HAP-1 (cell line): Measurements from ENCODE around the gene C9orf78.

Experiments
- DNase-seq, 2 experiments: peaks; one replicate each; pipeline ENCODE4 v3.0.0-alpha.2; 2016 to 2020; ENCODE audit warnings: low spot score in 2 of 2
- H3K27me3 ChIP-seq: fragments of 250-450 bp; sonication (Bioruptor Pico); 2 replicates; pipeline ENCODE4 v1.5.1; 2020; ENCODE audit warnings: low read depth, mild to moderate bottlenecking, moderate library complexity
- H3K36me3 ChIP-seq: fragments of 250-450 bp; sonication (Bioruptor Pico); replicated peaks from 2 replicates; pipeline ENCODE4 v1.5.1; 2020; ENCODE audit warnings: mild to moderate bottlenecking
- H3K4me1 ChIP-seq: fragments of 250-450 bp; sonication (Bioruptor Pico); 2 replicates; pipeline ENCODE4 v1.5.1; 2020; ENCODE audit warnings: mild to moderate bottlenecking
- H3K4me3 ChIP-seq: fragments of 250-450 bp; sonication (Bioruptor Pico); 2 replicates; pipeline ENCODE4 v1.5.1; 2020; ENCODE audit warnings: mild to moderate bottlenecking, moderate library complexity
- H3K9me3 ChIP-seq: fragments of 250-450 bp; sonication (Bioruptor Pico); 2 replicates; pipeline ENCODE4 v1.5.1; 2020; ENCODE audit warnings: mild to moderate bottlenecking, moderate library complexity
- in situ Hi-C: fragments of 300-500 bp; cut with MboI; formaldehyde crosslinking; loops from 3 replicates; pipeline ENCODE4 v1.14.3; 2020; ENCODE audit warnings: low sequenced_read_pairs, inconsistent platforms, mixed read lengths

Gene C9orf78

DNA sequence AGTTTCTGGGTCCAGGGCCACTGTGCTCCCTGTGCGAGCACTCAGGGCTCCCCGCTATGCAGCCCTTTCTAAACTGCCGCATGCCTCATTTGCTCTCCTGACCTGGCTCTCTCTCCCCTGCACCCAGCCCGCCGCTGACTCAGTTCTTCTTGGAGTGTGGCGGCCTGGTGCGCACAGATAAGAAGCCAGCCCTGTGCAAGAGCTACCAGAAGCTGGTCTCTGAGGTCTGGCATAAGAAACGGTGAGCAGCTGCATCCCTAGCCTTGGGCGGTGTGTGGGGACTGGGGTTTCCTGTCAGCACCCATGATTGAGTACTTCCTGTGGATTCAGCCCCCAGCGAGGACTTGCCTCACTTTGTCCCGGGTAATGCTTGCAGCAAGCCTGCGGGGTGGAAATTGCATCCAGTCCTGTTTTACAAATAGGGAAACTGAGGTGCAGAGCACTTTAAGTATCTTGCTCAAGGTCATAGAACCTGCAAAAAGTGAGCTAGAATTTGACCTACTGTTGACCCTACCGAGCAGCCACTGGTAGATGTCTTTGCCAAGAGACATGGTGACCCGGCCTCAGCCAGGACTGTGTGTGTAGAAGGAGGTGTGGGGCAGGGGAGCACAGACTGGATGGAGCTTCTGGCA lies 28.1 kb upstream of the C9orf78 start:
- Histone ChIP-seq H3K27me3 (no peaks in the 10 kb centered on the region), H3K4me3 (no peak overlapping the region), H3K36me3 (0 out of 2 replicates have a peak, but pooled peaks cover 7% of the 10 kb centered on the region), H3K4me1 (no peaks in the 10 kb centered on the region), H3K9me3 (no peaks in the 10 kb centered on the region)
- no peak for DNase-seq
- in situ Hi-C loops, result no loop called here

DNA sequence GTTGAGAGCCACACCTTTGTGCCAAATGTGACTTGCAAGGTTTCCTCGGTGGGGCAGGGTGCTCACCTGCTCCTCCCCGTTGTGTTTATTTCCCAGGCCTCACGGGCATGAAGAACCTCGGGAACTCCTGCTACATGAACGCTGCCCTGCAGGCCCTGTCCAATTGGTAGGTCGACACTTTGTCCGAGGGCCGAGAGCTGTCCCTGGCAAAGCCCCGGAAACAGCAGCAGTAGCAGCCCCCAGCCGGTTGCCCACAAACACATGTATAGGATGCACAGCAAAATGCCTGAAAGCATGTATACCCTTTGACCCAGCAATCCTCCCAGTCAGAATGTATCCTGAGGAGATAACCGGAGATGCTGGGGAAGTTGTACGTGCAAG lies 26.4 kb upstream of the C9orf78 start:
- no peak for DNase-seq
- in situ Hi-C loops, result no loop called here
- Histone ChIP-seq H3K4me1 (no peaks in the 10 kb centered on the region), H3K4me3 (no peak overlapping the region), H3K36me3 (0 out of 2 replicates have a peak, but pooled peaks cover 7% of the 10 kb centered on the region), H3K27me3 (no peaks in the 10 kb centered on the region), H3K9me3 (no peaks in the 10 kb centered on the region)

DNA sequence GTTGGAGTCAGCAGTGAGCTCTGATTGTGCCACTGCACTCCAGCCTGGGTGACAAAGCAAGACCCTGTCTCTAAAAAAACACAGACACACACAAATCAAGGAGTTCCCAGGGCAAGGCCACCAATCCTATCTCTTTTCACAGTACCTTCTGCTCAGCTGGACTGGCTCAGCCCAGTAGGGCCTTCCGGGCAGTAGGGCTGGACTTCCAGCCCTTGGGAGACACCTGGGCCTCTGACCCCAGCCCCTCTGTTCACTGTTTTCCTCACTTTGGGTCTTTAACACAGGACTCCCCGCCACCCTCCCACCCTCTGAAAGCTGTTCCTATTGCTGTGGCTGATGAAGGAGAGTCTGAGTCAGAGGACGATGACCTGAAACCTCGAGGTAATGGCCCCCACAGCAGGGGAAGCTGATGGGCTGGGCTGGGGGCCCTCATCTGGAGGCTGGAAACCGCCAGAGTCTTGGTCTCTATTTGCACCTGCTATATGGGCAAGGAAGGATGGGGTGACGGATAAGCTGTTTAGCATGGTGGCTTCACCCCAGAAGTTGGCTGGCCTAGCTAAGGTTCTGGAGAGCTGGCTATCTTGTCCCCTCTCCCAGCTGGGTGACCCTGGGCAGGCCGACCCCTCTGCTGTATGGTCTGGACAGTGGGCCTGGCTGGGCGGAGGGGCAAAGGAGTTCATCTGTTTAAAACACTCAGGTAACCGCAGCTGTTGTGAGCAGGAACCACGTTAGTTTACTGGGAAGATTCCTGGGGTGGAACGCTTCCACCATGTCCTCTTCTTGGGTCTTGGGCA lies 25.8 kb upstream of the C9orf78 start:
- H3K9me3 ChIP-seq, result no peaks in the 10 kb centered on the region
- 0 out of 2 replicates have a peak, but pooled peaks cover 7% of the 10 kb centered on the region for H3K36me3 ChIP-seq
- H3K4me1 ChIP-seq, result no peaks in the 10 kb centered on the region
- no peaks in the 10 kb centered on the region for H3K27me3 ChIP-seq
- DNase-seq, result no peak
- H3K4me3 ChIP-seq, result no peak overlapping the region
- in situ Hi-C loops, result no loop called here

DNA sequence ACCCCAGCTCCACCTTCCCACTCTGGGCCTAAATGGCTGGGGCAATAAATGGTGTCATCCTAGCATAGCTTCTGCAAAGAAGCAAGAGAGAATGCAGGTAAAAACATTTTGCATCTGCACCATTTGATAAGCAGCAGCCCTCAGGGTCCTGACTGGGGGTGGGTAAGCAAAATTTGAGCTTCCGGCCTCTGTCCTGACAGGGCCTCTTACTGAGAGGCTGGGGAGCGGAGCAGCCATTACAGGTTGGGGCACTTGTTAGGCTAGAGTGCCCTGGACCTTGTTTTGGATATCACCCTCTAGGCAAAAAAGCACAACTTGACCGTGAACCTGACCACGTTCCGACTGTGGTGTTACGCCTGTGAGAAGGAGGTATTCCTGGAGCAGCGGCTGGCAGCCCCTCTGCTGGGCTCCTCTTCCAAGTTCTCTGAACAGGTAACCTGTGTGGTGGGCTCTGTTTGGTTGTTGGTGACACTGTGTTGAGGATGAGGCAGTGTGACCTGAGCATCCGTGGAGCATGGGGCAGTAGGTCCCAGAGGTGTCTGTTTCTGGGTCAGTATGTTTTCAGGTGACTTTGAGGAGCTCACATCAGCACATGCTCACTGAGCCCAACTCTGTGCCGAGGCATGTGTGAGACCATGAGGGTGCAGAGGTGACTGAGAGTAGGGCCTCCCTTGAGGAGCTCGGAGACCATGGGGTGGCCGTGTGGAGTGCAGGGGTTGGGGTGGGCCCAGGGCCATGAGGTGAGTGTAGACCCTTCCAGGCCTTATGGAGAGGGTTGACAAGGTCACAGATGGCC lies 23.3 kb upstream of the C9orf78 start:
- DNase-seq, result no peak
- Histone ChIP-seq H3K4me3 (no peak overlapping the region), H3K4me1 (no peaks in the 10 kb centered on the region), H3K9me3 (no peaks in the 10 kb centered on the region), H3K27me3 (no peaks in the 10 kb centered on the region), H3K36me3 (peaks cover 8% of the 10 kb centered on the region; the same call in 1 of the 2 replicates)
- in situ Hi-C loops, result no loop called here

DNA sequence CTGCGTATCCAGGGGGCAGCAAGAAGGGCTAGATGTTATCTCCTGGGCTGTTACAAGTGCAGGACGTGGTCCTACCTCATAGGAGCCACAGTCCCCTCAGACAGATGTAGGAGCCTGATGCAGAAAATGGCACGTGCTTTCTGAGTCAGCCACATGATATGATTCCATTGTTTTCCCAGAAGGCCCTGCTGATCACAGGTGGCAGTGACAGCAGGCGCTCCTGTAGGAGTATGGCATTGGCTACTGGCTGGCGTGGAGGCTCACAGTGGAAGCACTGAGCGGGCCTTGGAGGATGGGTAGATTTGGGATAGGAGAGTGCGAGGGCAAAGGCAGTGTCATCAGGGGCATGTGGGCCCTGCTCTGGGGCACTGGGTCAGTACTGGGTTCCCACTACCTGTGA lies 22.1 kb upstream of the C9orf78 start:
- Histone ChIP-seq H3K4me1 (no peaks in the 10 kb centered on the region), H3K36me3 (peaks cover 12% of the 10 kb centered on the region)
- in situ Hi-C loops, result no loop called here

DNA sequence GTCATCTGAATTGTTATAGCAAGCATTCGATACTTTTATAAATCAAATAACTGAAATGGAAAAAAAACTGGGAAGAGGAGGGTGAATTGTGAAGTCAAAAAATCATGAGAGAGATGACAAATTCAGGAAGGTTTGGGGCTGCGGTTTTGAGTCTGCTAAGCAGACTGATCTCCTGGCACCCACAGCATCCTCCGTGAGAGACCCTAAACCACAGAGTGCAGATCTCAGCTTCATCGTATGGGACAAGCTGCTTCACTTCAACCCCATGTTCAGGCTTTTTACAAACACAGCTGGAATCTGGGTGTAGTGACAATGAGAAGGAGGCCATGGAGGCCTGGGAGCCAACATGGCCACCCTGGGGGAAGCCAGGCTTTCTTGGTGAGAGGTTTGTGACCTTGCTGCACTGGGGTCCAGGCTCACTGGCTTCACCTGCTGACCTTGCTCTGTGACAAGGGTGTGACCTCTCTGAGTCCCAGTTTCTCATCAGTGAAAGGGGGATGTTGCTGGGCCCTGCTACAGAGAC lies 19.6 kb upstream of the C9orf78 start:
- Histone ChIP-seq H3K36me3 (peaks cover 8% of the 10 kb centered on the region), H3K4me1 (no peaks in the 10 kb centered on the region), H3K27me3 (no peaks in the 10 kb centered on the region), H3K9me3 (no peaks in the 10 kb centered on the region), H3K4me3 (no peak overlapping the region)
- DNase-seq, result no peak
- in situ Hi-C loops, result no loop called here

More for the DNA sequence above, 22.1 kb upstream of the C9orf78 start:
- Histone ChIP-seq H3K9me3 (no peaks in the 10 kb centered on the region), H3K4me3 (no peak overlapping the region), H3K27me3 (no peaks in the 10 kb centered on the region)
- DNase-seq, result no peak

DNA sequence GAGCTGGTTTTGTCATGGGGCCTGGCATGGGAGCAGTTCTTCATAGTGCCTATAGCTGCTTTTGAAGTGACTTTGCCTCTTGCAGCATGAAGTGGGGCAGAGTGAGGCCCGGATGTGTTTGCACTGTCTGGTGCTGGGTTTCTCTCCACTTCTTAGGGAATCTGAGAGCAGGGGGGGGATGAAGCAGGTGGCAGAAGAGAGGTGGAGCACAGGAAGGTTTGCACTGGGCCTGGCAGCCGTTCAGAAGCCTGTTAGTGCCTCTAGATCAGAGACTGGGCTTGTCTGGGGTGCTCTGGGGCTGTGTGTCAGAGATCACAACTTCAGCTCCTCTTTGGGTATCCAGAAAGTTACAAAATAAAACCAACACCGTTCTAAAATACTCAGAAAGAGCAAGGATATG lies 18.5 kb upstream of the C9orf78 start:
- no peak for DNase-seq
- no peaks in the 10 kb centered on the region for H3K9me3 ChIP-seq
- no peaks in the 10 kb centered on the region for H3K4me1 ChIP-seq
- H3K4me3 ChIP-seq, result no peak overlapping the region
- in situ Hi-C loops, result no loop called here
- H3K27me3 ChIP-seq, result no peaks in the 10 kb centered on the region
- peaks cover 8% of the 10 kb centered on the region for H3K36me3 ChIP-seq

DNA sequence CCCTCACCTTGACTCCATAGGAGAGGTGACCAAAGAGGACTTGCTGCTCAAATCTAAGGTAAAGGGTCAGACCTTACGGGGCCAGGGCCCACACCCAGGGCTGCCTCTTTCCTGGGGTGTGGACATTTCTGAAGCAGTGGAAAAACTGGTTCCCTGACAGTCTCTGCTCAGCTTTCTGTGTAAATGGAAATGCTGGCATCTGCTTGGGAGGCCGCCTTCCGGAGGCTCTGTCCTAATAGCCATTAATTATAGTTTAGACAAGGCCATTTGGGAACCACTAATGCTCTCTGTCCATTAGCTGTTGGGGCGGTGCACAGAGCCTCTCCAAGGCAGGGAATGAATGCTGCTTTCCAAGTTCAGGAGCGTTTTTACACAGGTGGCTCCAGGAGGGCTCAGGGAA lies 17.5 kb upstream of the C9orf78 start:
- no peaks in the 10 kb centered on the region for H3K4me1 ChIP-seq
- H3K27me3 ChIP-seq, result no peaks in the 10 kb centered on the region
- peaks cover 8% of the 10 kb centered on the region for H3K36me3 ChIP-seq
- in situ Hi-C loops, result no loop called here
- no peaks in the 10 kb centered on the region for H3K9me3 ChIP-seq
- no peak overlapping the region for H3K4me3 ChIP-seq
- no peak for DNase-seq

DNA sequence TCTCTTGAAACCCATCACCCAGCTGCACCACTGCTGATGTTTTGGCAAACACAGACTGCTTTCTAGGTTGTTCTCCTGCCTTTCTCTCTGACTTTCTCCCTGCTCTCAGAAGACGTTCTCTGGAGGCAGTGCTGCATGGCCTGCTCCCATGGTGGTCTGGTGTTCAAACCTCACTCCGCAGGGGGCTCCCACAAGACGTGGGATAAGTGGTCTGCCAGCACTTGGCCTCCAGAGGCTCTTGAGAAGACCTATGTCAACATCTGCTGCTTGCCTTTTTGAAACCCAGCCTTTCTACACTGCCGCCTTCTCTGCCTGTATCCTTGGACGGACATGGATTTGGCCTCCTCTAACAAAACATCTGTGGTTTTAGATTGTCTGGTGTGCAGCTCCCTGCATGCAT lies 16.7 kb upstream of the C9orf78 start:
- no peak overlapping the region for H3K4me3 ChIP-seq
- in situ Hi-C loops, result no loop called here
- H3K27me3 ChIP-seq, result no peaks in the 10 kb centered on the region
- H3K36me3 ChIP-seq, result peaks cover 8% of the 10 kb centered on the region
- no peak for DNase-seq
- H3K9me3 ChIP-seq, result no peaks in the 10 kb centered on the region
- H3K4me1 ChIP-seq, result no peaks in the 10 kb centered on the region

DNA sequence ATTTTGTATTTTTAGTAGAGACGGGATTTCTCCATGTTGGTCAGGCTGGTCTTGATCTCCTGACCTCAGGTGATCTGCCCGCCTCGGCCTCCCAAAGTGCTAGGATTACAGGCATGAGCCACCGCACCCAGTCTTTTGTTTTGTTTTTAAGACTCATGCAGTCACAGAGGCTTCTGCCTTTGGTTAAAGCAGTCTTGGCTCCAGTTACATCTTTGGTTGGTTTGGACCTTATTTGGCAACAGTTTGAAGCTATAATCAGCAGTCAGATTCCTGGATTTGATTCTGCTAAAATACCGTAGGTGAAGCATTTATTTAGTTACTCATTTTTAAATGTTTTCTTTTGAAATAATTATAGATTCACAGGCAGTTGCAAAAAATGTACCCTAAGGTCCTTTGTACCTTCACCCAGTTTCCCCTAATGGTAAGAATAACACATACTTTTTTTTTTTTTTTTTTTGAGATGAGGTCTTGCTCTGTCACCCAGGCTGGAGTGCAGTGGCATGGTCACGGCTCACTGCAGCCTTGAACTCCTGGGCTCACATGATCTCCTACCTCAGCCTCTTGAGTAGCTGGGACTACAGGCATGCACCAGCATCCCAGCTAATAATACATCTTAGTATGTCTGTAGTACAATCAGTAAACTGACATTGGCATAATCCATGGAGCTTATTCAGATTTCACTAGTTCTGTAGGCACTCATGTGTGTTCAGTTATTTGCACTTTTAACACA lies 15.9 kb upstream of the C9orf78 start:
- Histone ChIP-seq H3K4me1 (no peaks in the 10 kb centered on the region), H3K36me3 (peaks cover 8% of the 10 kb centered on the region), H3K27me3 (no peaks in the 10 kb centered on the region), H3K9me3 (no peaks in the 10 kb centered on the region), H3K4me3 (no peak overlapping the region)
- no peak for DNase-seq
- in situ Hi-C loops, result no loop called here

DNA sequence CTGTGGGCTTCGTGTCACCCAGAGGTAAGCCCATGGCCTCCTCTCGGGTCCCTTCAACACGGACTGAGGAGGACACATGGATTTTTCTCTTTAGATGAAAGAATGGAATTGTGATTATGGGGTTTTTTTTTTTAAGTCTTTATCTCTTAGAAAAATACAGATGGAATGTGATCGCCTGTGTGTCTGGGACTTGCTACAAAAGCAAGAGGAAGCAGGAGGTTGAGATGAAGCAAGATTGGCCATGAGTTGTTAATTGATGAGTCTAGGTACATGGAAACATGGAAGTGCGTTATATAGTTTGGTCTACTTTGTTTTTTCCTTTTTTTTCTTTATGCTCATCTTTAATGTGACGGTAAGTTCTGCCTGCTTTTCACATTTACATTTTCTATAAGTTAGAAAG lies 14.8 kb upstream of the C9orf78 start:
- peaks cover 8% of the 10 kb centered on the region for H3K36me3 ChIP-seq
- H3K27me3 ChIP-seq, result no peaks in the 10 kb centered on the region
- H3K4me1 ChIP-seq, result no peaks in the 10 kb centered on the region
- in situ Hi-C loops, result no loop called here
- H3K4me3 ChIP-seq, result no peak overlapping the region
- DNase-seq, result no peak
- H3K9me3 ChIP-seq, result no peaks in the 10 kb centered on the region

DNA sequence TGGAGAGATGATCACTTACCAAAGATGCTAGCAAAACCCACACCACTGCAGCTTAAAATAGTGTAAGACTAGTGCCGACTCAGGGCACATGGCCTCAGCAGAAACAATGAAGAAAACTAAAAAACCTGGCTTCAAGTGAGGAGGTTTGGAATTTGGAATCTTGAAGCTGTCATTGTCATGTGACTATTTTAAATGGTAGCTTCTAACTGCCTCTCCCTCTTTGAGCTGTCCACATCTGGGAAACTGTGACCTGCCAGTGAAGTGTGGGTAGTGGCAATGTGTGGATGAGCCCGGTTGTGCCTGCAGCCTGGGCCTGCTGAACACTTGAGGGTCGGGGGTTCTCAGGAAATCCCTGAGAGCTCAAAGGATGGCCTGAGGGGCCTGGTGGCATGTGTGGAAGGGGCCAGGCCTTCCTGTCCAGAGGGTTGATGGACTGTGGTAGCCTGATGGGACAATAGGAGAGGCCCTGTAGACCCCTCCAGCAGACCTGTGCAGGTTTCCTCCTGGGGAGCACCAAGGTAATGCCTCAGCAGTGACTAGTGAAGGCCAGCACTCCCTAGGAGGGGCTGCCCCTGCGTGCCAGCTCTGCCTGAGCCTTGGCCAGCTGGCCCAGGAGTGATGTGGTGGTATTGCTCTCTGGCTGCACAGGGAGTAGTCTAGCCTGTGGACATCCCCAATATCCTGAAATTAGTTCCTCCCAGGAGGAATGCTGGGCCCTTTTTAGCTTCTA lies 13.8 kb upstream of the C9orf78 start:
- H3K4me3 ChIP-seq, result no peak overlapping the region
- H3K36me3 ChIP-seq, result peaks cover 8% of the 10 kb centered on the region
- no peaks in the 10 kb centered on the region for H3K4me1 ChIP-seq
- DNase-seq, result no peak
- H3K27me3 ChIP-seq, result no peaks in the 10 kb centered on the region
- in situ Hi-C loops, result no loop called here
- no peaks in the 10 kb centered on the region for H3K9me3 ChIP-seq

DNA sequence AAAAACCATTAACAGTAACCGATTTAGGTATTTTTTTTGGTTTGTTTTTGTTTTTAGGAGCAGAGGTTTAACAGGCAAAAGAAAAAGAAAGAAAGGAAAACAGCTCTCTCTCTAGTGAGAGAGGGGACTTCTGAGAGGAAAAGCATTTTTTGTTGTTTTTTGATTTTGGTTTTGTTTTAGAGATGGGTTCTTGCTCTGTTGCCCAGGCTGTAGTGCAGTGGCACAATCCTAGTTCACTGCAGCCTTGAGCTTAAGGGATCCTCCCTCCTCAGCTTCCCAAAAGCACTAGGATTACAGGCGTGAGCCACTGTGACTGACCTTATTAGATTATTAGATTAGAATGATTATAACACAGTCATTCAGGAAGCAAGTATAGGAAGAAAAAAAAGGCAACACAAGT lies 10.3 kb upstream of the C9orf78 start:
- H3K27me3 ChIP-seq, result no peaks in the 10 kb centered on the region
- no peaks in the 10 kb centered on the region for H3K36me3 ChIP-seq
- peaks cover 7% of the 10 kb centered on the region; the same call in 1 of the 2 replicates for H3K4me1 ChIP-seq
- in situ Hi-C loops, result no loop called here
- H3K9me3 ChIP-seq, result no peaks in the 10 kb centered on the region
- DNase-seq, result no peak
- H3K4me3 ChIP-seq, result no peak overlapping the region
